ENCODE data around the gene GSTK1.

DNA sequence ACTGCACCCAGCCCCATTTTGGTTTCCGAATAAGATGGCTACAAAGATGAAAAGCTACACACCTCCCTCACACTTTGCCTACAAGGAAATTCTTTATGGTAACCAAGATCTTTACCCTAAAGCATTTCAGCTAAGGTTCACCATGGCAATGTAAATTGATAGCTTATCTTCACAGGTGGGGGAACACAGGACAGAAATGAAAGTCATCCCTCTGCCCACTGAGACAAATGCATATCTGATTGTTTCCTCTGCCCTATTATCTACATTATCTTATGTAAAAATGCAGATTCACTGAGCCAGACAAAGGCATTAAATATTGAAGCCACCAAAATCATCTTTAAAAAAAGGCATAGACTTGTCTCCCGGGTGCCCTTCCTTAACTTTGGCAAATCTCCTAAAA lies 18.3 kb downstream of the GSTK1 start:
- TF ChIP-seq POLR2AphosphoS5 (IDR thresholded peaks at IDR 0.05) = no peak
- TF ChIP-seq, protein P1, sequence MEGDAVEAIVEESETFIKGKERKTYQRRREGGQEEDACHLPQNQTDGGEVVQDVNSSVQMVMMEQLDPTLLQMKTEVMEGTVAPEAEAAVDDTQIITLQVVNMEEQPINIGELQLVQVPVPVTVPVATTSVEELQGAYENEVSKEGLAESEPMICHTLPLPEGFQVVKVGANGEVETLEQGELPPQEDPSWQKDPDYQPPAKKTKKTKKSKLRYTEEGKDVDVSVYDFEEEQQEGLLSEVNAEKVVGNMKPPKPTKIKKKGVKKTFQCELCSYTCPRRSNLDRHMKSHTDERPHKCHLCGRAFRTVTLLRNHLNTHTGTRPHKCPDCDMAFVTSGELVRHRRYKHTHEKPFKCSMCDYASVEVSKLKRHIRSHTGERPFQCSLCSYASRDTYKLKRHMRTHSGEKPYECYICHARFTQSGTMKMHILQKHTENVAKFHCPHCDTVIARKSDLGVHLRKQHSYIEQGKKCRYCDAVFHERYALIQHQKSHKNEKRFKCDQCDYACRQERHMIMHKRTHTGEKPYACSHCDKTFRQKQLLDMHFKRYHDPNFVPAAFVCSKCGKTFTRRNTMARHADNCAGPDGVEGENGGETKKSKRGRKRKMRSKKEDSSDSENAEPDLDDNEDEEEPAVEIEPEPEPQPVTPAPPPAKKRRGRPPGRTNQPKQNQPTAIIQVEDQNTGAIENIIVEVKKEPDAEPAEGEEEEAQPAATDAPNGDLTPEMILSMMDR (IDR thresholded peaks at IDR 0.05; ENCODE audit: poor library complexity, severe bottlenecking) = no peak
- TF ChIP-seq EP300 (conservative IDR thresholded peaks at IDR 0.05; ENCODE audit: poor library complexity, severe bottlenecking) = no peak
- TF ChIP-seq, protein P2, sequence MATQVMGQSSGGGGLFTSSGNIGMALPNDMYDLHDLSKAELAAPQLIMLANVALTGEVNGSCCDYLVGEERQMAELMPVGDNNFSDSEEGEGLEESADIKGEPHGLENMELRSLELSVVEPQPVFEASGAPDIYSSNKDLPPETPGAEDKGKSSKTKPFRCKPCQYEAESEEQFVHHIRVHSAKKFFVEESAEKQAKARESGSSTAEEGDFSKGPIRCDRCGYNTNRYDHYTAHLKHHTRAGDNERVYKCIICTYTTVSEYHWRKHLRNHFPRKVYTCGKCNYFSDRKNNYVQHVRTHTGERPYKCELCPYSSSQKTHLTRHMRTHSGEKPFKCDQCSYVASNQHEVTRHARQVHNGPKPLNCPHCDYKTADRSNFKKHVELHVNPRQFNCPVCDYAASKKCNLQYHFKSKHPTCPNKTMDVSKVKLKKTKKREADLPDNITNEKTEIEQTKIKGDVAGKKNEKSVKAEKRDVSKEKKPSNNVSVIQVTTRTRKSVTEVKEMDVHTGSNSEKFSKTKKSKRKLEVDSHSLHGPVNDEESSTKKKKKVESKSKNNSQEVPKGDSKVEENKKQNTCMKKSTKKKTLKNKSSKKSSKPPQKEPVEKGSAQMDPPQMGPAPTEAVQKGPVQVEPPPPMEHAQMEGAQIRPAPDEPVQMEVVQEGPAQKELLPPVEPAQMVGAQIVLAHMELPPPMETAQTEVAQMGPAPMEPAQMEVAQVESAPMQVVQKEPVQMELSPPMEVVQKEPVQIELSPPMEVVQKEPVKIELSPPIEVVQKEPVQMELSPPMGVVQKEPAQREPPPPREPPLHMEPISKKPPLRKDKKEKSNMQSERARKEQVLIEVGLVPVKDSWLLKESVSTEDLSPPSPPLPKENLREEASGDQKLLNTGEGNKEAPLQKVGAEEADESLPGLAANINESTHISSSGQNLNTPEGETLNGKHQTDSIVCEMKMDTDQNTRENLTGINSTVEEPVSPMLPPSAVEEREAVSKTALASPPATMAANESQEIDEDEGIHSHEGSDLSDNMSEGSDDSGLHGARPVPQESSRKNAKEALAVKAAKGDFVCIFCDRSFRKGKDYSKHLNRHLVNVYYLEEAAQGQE (IDR thresholded peaks at IDR 0.05; ENCODE audit: borderline replicate concordance) = no peak
- TF ChIP-seq EZH2 (IDR thresholded peaks at IDR 0.05; ENCODE audit: borderline replicate concordance, insufficient read depth, low read length, poor library complexity, severe bottlenecking) = no peak
- no peak for TF ChIP-seq SMC3 (conservative IDR thresholded peaks at IDR 0.05; ENCODE audit: poor library complexity)
- no peak for TF ChIP-seq TAF1 (IDR thresholded peaks at IDR 0.05; ENCODE audit: low read depth)

Data from neural cell (in vitro differentiated cells).